ENCODE measurements around the gene AMDHD1. TPM values are rescaled to one million over a fixed set of nuclear protein-coding genes. Genes with fewer than 3 reads are reported as not detected.

AMDHD1 gene
- total and polyA plus RNA-seq, 2 of the 8 experiments (the other 6 are each of a cell fraction or from before 2014, with no cell fraction given): 0.14 TPM; not detected in 1

DNA sequence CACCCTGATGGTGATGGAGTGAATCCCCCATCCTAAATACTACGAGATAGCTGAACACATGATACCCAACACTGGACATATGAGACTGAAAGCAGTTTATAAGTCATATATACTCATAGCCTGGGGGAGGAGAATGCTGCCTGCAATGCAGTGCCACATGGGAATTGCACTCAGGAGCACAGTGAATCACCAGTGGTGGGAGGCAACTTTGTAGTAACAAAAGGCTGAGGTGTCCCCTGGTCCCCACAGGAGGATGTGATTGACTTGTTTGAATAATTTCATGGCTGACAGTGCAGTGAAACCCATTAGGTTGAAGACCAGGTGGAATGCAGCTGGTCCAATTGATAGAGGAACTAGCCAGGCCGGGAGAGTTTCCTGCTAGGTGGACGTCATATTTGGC, 20.9 kb upstream of the AMDHD1 start:
- POLR2A ChIA-PET (ENCODE audit: partially characterized antibody): no interaction called here
- Histone ChIP-seq H3K4ac (replicated peaks; ENCODE audit: insufficient read length, low read depth, low read length) (no peak overlapping the region), H3K23ac (ENCODE audit: insufficient read length) (no peak overlapping the region), H3K4me3 (ENCODE audit: extremely low read depth in 1 of 4, insufficient read depth in 2 of 4, low read depth in 3 of 4, low read length in 4 of 4) (no peak overlapping the region), H3K79me1 (ENCODE audit: low read depth, low read length) (no peaks in the 10 kb centered on the region), H4K5ac (ENCODE audit: insufficient read length, low read depth, low read length) (no peak overlapping the region), H3K27ac (ENCODE audit: low read depth, low read length) (no peak overlapping the region), H3K9me3 (ENCODE audit: insufficient read depth in 2 of 2, low read depth in 1 of 2, low read length in 1 of 2) (no peaks in the 10 kb centered on the region; a peak in 1 of 4 replicates), H2BK12ac (ENCODE audit: low read depth, low read length) (no peak overlapping the region), H2BK20ac (ENCODE audit: low read length) (no peak overlapping the region), H4K8ac (ENCODE audit: extremely low read depth, insufficient read depth, low read length) (no peak overlapping the region), H2AK5ac (ENCODE audit: low read depth, low read length) (no peak overlapping the region), H2BK120ac (replicated peaks; ENCODE audit: low read depth, low read length) (no peak overlapping the region), H3K79me2 (ENCODE audit: control insufficient read depth in 1 of 2, insufficient read depth in 2 of 2, low read length in 2 of 2) (no peaks in the 10 kb centered on the region), H3K18ac (ENCODE audit: extremely low read depth, low read length) (no peak overlapping the region), H3K56ac (replicated peaks; ENCODE audit: insufficient read length, low read depth, low read length) (no peak overlapping the region), H2BK5ac (ENCODE audit: low read depth, low read length) (no peak overlapping the region), H3K23me2 (ENCODE audit: low read depth, low read length) (no peaks in the 10 kb centered on the region), H3K4me1 (replicated peaks in 1 of 4; ENCODE audit: control insufficient read depth in 3 of 4, insufficient read depth in 4 of 4, low read length in 3 of 4) (no peaks in the 10 kb centered on the region), H2AFZ (ENCODE audit: low read length) (no peak overlapping the region), H3K36me3 (ENCODE audit: control insufficient read depth in 2 of 4, insufficient read depth in 4 of 4, low read length in 3 of 4) (no peaks in the 10 kb centered on the region), H3K9ac (replicated peaks in 1 of 4; ENCODE audit: extremely low read depth in 1 of 4, low read depth in 3 of 4, low read length in 3 of 4) (no peak overlapping the region), H2BK15ac (ENCODE audit: low read length) (no peak overlapping the region), H4K20me1 (replicated peaks in 1 of 2; ENCODE audit: control insufficient read depth in 1 of 2, insufficient read depth in 2 of 2, low read length in 2 of 2) (no peaks in the 10 kb centered on the region), H3K4me2 (ENCODE audit: insufficient read depth in 1 of 2, low read depth in 2 of 2, low read length in 2 of 2) (no peak overlapping the region), H4K91ac (replicated peaks; ENCODE audit: insufficient read length, low read length) (no peak overlapping the region), H3K14ac (ENCODE audit: insufficient read length) (no peak overlapping the region), H3K27me3 (replicated peaks in 1 of 4; ENCODE audit: control insufficient read depth in 3 of 4, extremely low read depth in 1 of 4, insufficient read depth in 3 of 4, low read length in 3 of 4) (no peaks in the 10 kb centered on the region)
- FAIRE-seq (no peak), DNase-seq (ENCODE audit: low read depth in 1 of 2, low spot score in 2 of 2) (no peak)
- CTCF ChIA-PET (ENCODE audit: partially characterized antibody): interaction anchor here (1.2 to 9.1 kb wide), 2 partner anchors 37 to 75 kb away, joined by 6 to 145 read pairs; partner anchors contain the start of gene HAL
- WGBS, 2 experiments (ENCODE audit: extremely low coverage in 1 of 2, insufficient coverage in 1 of 2, insufficient read length in 1 of 2, insufficient replicate concordance in 2 of 2, low coverage in 1 of 2, low lambda C conversion rate in 2 of 2, missing lambda C conversion rate in 1 of 2): 68% methylated on average over 3 of the region's 3 CpGs; no CpG with 5 or more reads in 1 of the 2 experiments
- TF ChIP-seq CREB1 (IDR thresholded peaks at IDR 0.05) (no peak), RNF2 (IDR thresholded peaks at IDR 0.05; ENCODE audit: borderline replicate concordance, low read depth, low read length, missing control alignments, poor library complexity, severe bottlenecking) (no peak), GTF2F1 (IDR thresholded peaks at IDR 0.05; ENCODE audit: borderline replicate concordance, low read depth, low read length) (no peak), BRCA1 (IDR thresholded peaks at IDR 0.05; ENCODE audit: low read depth, low read length) (no peak), ASH2L (IDR thresholded peaks at IDR 0.05; ENCODE audit: low read length) (no peak), NRF1 (IDR thresholded peaks at IDR 0.05; ENCODE audit: low read depth, low read length) (no peak), MAFK (IDR thresholded peaks at IDR 0.05; ENCODE audit: low read depth, low read length) (no peak), BACH1 (IDR thresholded peaks at IDR 0.05; ENCODE audit: low read length) (no peak), TAF1 (IDR thresholded peaks at IDR 0.05; ENCODE audit: low read depth, low read length) (no peak), CEBPB (IDR thresholded peaks at IDR 0.05; ENCODE audit: low read depth, low read length) (no peak)
- TF ChIP-seq, protein P1, sequence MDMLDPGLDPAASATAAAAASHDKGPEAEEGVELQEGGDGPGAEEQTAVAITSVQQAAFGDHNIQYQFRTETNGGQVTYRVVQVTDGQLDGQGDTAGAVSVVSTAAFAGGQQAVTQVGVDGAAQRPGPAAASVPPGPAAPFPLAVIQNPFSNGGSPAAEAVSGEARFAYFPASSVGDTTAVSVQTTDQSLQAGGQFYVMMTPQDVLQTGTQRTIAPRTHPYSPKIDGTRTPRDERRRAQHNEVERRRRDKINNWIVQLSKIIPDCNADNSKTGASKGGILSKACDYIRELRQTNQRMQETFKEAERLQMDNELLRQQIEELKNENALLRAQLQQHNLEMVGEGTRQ (IDR thresholded peaks at IDR 0.05; ENCODE audit: low read length): no peak
- TF ChIP-seq, protein P2, sequence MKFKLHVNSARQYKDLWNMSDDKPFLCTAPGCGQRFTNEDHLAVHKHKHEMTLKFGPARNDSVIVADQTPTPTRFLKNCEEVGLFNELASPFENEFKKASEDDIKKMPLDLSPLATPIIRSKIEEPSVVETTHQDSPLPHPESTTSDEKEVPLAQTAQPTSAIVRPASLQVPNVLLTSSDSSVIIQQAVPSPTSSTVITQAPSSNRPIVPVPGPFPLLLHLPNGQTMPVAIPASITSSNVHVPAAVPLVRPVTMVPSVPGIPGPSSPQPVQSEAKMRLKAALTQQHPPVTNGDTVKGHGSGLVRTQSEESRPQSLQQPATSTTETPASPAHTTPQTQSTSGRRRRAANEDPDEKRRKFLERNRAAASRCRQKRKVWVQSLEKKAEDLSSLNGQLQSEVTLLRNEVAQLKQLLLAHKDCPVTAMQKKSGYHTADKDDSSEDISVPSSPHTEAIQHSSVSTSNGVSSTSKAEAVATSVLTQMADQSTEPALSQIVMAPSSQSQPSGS (IDR thresholded peaks at IDR 0.05; ENCODE audit: low read length): no peak
